Gastroesophageal sphincter (tissue), 4 donors: ENCODE data around the gene MED22. TPM values are rescaled to one million over a fixed set of nuclear protein-coding genes. Genes with fewer than 3 reads are reported as not detected.
"Not testable (repeated sequence)": the region's sequence is repeated elsewhere in the genome, so short reads cannot be mapped to it uniquely, and the experiment has no call there.

Experiments used
- ATAC-seq: fragments of 150-250 bp; one replicate; pipeline ENCODE4 v1.9.1; 2016; ENCODE audit warnings: mild to moderate bottlenecking, moderate library complexity
- H3K27ac ChIP-seq, 4 donors: fragments of 200-600 bp; sonication (generic) in 3 of 4; 1 replicate in 3 of 4; 2 replicates in 1 of 4; pipeline ENCODE4 v1.5.1; 2016 to 2019
- H3K27me3 ChIP-seq: fragments of 200-600 bp; sonication (generic); one replicate; pipeline ENCODE4 v1.5.1; 2019
- H3K36me3 ChIP-seq, 2 donors: fragments of 200-600 bp; sonication (generic); one replicate each; pipeline ENCODE4 v1.5.1; 2019; ENCODE audit warnings: control low read depth in 1 of 2
- H3K4me1 ChIP-seq, 3 donors: fragments of 200-600 bp; sonication (generic); 1 replicate in 2 of 3; 2 replicates in 1 of 3; pipeline ENCODE4 v1.5.1; 2016 to 2019; ENCODE audit warnings: control low read depth in 2 of 3
- H3K4me3 ChIP-seq, 2 donors: fragments of 200-600 bp; sonication (generic); one replicate each; pipeline ENCODE4 v1.5.1; 2019; ENCODE audit warnings: mild to moderate bottlenecking in 1 of 2, moderate library complexity in 1 of 2
- H3K9me3 ChIP-seq, 3 donors: fragments of 200-600 bp; sonication (generic); one replicate each; pipeline ENCODE4 v1.5.1; 2017 to 2019; ENCODE audit warnings: control low read depth in 2 of 3
- CTCF ChIP-seq, 4 experiments: fragments of 200-600 bp in 2 of 4; fragments of 450-650 bp in 2 of 4; sonication (generic) in 1 of 4; IDR thresholded peaks; one replicate each; pipeline ENCODE4 v1.5.1; 2017 to 2019; ENCODE audit warnings: antibody characterized with exemption in 4 of 4, mild to moderate bottlenecking in 2 of 4, moderate library complexity in 2 of 4
- EP300 ChIP-seq: sonication (generic); formaldehyde crosslinking; IDR thresholded peaks from one replicate; pipeline ENCODE4 v1.6.1; 2017; ENCODE audit warnings: antibody characterized with exemption, mild to moderate bottlenecking
- POLR2A ChIP-seq, 2 donors: fragments of 450-650 bp; IDR thresholded peaks; one replicate each; pipeline ENCODE4 v1.6.1; 2017; ENCODE audit warnings: antibody characterized with exemption in 2 of 2, mild to moderate bottlenecking in 2 of 2, moderate library complexity in 1 of 2
- POLR2AphosphoS5 ChIP-seq: sonication (generic); formaldehyde crosslinking; IDR thresholded peaks from one replicate; pipeline ENCODE4 v1.6.1; 2017; ENCODE audit warnings: antibody characterized with exemption
- WGBS, 2 donors: methylation state at CpG; one replicate each; pipeline ENCODE4 v1.1.5; 2018; ENCODE audit warnings: low coverage in 1 of 2; 5-methylcytosine and 5-hydroxymethylcytosine counted together
- total RNA-seq, 4 donors: library from RNA; depleted of rRNA; stranded (reverse); fragments of >200 nt; gene quantifications; one replicate each; pipeline ENCODE4 v1.1.0, GENCODE V29; 2016

The MED22 gene
- total RNA-seq, 4 donors from 2014 or later, result 25.1 to 47.3 (median 37.8) TPM

- H3K4me3 ChIP-seq, result no peak overlapping the region
- peaks cover 0 to 33% (median 18%) of the 10 kb centered on the region in 3 donors for H3K4me1 ChIP-seq
- H3K27me3 ChIP-seq, result no peaks in the 10 kb centered on the region
- TF ChIP-seq EP300, result no peak
- peaks cover 0 to 7% of the 10 kb centered on the region in 2 donors for H3K36me3 ChIP-seq
- no peaks in the 10 kb centered on the region for H3K9me3 ChIP-seq
- ATAC-seq, result no peak
- no peak overlapping the region for H3K27ac ChIP-seq
- WGBS, 2 donors, result 74 to 78% methylated on average over 3 to 4 of the region's 6 CpGs
Observed at GRCh38 chr9:133377721-133378216, 29.8 kb upstream of the MED22 start.

- Histone ChIP-seq H3K4me1 (peaks cover 0 to 38% (median 22%) of the 10 kb centered on the region in 3 donors), H3K36me3 (peaks cover 0 to 12% of the 10 kb centered on the region in 2 donors)
- not testable (repeated sequence) for ATAC-seq, H3K4me3 ChIP-seq, H3K9me3 ChIP-seq, H3K27ac ChIP-seq, H3K27me3 ChIP-seq
- 68 to 86% methylated on average over 2 to 11 of the region's 14 CpGs for WGBS, 2 donors
Observed at GRCh38 chr9:133377280-133377679, 29.3 kb upstream of the MED22 start.

- H3K4me1 ChIP-seq, result peaks cover 0 to 51% (median 35%) of the 10 kb centered on the region in 3 donors
- peak within 1 kb of the TSS; percentile 87 to 100 for H3K4me3 ChIP-seq
- H3K27me3 ChIP-seq, result no peaks in the 10 kb centered on the region
- WGBS, 2 donors, result no CpG with 5 or more reads among the region's 120 CpGs
- peak; percentile 98 for ATAC-seq
- no peaks in the 10 kb centered on the region for H3K9me3 ChIP-seq
- TF ChIP-seq POLR2AphosphoS5 (peak; percentile 54), CTCF (IDR thresholded peaks at IDR 0.05) (peak in 3 of 4 experiments; percentile 7 to 60 (median 53)), POLR2A (IDR thresholded peaks at IDR 0.05) (peak; percentile 82 to 88), EP300 (no peak)
- peak within 1 kb of the TSS; percentile 90 to 97 (median 94) for H3K27ac ChIP-seq
- peaks cover 0 to 17% of the 10 kb centered on the region in 2 donors for H3K36me3 ChIP-seq
Observed at GRCh38 chr9:133375724-133376654, 28.1 kb upstream of the MED22 start, which contains the start of the genes STKLD1 and SURF4. TSS of gene STKLD1 (plus strand) at chr9:133376366. CDS start at chr9:133376474, 108 bp downstream. TSS of gene SURF4 (minus strand) at chr9:133376060. CDS start at chr9:133375969, 91 bp downstream.

GRCh38 chr9:133375116-133375723 lies 27.3 kb upstream of the MED22 start:
- H3K27ac ChIP-seq, result peak overlapping the region; percentile 90 to 97 (median 94)
- H3K27me3 ChIP-seq, result no peaks in the 10 kb centered on the region
- H3K4me3 ChIP-seq, result peak overlapping the region; percentile 87 to 100
- H3K9me3 ChIP-seq, result no peaks in the 10 kb centered on the region
- peaks cover 0 to 23% of the 10 kb centered on the region in 2 donors for H3K36me3 ChIP-seq
- peaks cover 0 to 59% (median 41%) of the 10 kb centered on the region in 3 donors for H3K4me1 ChIP-seq
- 0 to 4% methylated on average over 3 to 6 of the region's 39 CpGs for WGBS, 2 donors
- no peak for ATAC-seq
- TF ChIP-seq EP300, result no peak
- TF ChIP-seq POLR2A (IDR thresholded peaks at IDR 0.05), result no peak
- no peak for TF ChIP-seq POLR2AphosphoS5
- no peak for TF ChIP-seq CTCF (IDR thresholded peaks at IDR 0.05)

GRCh38 chr9:133374612-133375115 lies 26.7 kb upstream of the MED22 start:
- ATAC-seq, result no peak
- H3K4me1 ChIP-seq, result peaks cover 0 to 64% (median 42%) of the 10 kb centered on the region in 3 donors
- H3K27ac ChIP-seq, result peak overlapping the region in 3 of 4 donors; percentile 92 to 97 (median 95)
- H3K27me3 ChIP-seq, result no peaks in the 10 kb centered on the region
- no peaks in the 10 kb centered on the region for H3K9me3 ChIP-seq
- H3K36me3 ChIP-seq, result peaks cover 0 to 28% of the 10 kb centered on the region in 2 donors
- WGBS, 2 donors, result 10 to 16% methylated on average over 12 of the region's 12 CpGs
- no peak for TF ChIP-seq POLR2AphosphoS5
- peak overlapping the region; percentile 87 to 100 for H3K4me3 ChIP-seq

GRCh38 chr9:133372144-133372543 lies 24.2 kb upstream of the MED22 start:
- Histone ChIP-seq H3K36me3 (peaks cover 0 to 38% of the 10 kb centered on the region in 2 donors), H3K4me3 (no peak overlapping the region), H3K9me3 (no peaks in the 10 kb centered on the region), H3K4me1 (peaks cover 0 to 89% (median 55%) of the 10 kb centered on the region in 3 donors), H3K27me3 (no peaks in the 10 kb centered on the region), H3K27ac (no peak overlapping the region)
- no peak for ATAC-seq
- 14 to 79% methylated on average over 1 to 3 of the region's 7 CpGs for WGBS, 2 donors
- no peak for TF ChIP-seq EP300
- no peak for TF ChIP-seq POLR2A (IDR thresholded peaks at IDR 0.05)
- TF ChIP-seq CTCF (IDR thresholded peaks at IDR 0.05), result no peak
- TF ChIP-seq POLR2AphosphoS5, result no peak
